HepG2 (cell line): Measurements from ENCODE around the gene SHC1. TPM values are rescaled to one million over a fixed set of nuclear protein-coding genes. Genes with fewer than 3 reads are reported as not detected.

Experiments
- ARNT2 ChIP-seq: sonication (generic); formaldehyde crosslinking; IDR thresholded peaks from 2 replicates; pipeline ENCODE4 v1.8.0; 2022; ENCODE audit warnings: mild to moderate bottlenecking, low read depth, missing genetic modification reagents, moderate library complexity
- CENPT ChIP-seq: sonication (generic); formaldehyde crosslinking; IDR thresholded peaks from 2 replicates; pipeline ENCODE4 v1.8.0; 2022; ENCODE audit warnings: low read depth, mild to moderate bottlenecking, moderate library complexity, missing genetic modification reagents
- GMEB2 ChIP-seq: IDR thresholded peaks from 2 replicates; pipeline ENCODE4 v1.6.1; 2016; ENCODE audit warnings: missing biosample characterization, missing genetic modification reagents, low read depth
- HNRNPK ChIP-seq: fragments of 200-400 bp; formaldehyde crosslinking; IDR thresholded peaks from 2 replicates; pipeline ENCODE4 v1.6.1; 2018; ENCODE audit warnings: low read length, low read depth, moderate library complexity, mild to moderate bottlenecking; ENCODE audit not compliant: poor library complexity, severe bottlenecking
- MAF1 ChIP-seq: sonication (generic); formaldehyde crosslinking; IDR thresholded peaks from 2 replicates; pipeline ENCODE4 v1.5.0; 2020; ENCODE audit warnings: missing genetic modification reagents, borderline replicate concordance
- NFKBIZ ChIP-seq: IDR thresholded peaks from 2 replicates; pipeline ENCODE4 v1.6.1; 2018; ENCODE audit warnings: missing genetic modification reagents, missing compliant biosample characterization
- SATB2 ChIP-seq: sonication (generic); formaldehyde crosslinking; IDR thresholded peaks from 2 replicates; pipeline ENCODE4 v1.5.0; 2020; ENCODE audit warnings: missing genetic modification reagents
- ZBTB42 ChIP-seq: sonication (generic); formaldehyde crosslinking; IDR thresholded peaks from 2 replicates; pipeline ENCODE4 v1.5.0; 2020; ENCODE audit warnings: mild to moderate bottlenecking, missing genetic modification reagents
- ZBTB8A ChIP-seq: sonication (generic); formaldehyde crosslinking; IDR thresholded peaks from 2 replicates; pipeline ENCODE4 v1.4.0; 2020; ENCODE audit warnings: mild to moderate bottlenecking, low read depth, missing genetic modification reagents, borderline replicate concordance
- ZFP36L1 ChIP-seq: sonication (generic); formaldehyde crosslinking; IDR thresholded peaks from 2 replicates; pipeline ENCODE4 v1.8.0; 2022; ENCODE audit warnings: mild to moderate bottlenecking, missing genetic modification reagents, moderate library complexity
- ZNF281 ChIP-seq: sonication (generic); formaldehyde crosslinking; IDR thresholded peaks from 2 replicates; pipeline ENCODE4 v1.4.0; 2020; ENCODE audit warnings: missing genetic modification reagents, borderline replicate concordance
- ZNF318 ChIP-seq: sonication (generic); formaldehyde crosslinking; IDR thresholded peaks from 2 replicates; pipeline ENCODE4 v1.4.0; 2020; ENCODE audit warnings: mild to moderate bottlenecking, missing genetic modification reagents
- ZNF598 ChIP-seq: sonication (generic); formaldehyde crosslinking; IDR thresholded peaks from 2 replicates; pipeline ENCODE4 v1.5.1; 2020; ENCODE audit warnings: mild to moderate bottlenecking, missing genetic modification reagents, borderline replicate concordance
- ZSCAN5A ChIP-seq: sonication (generic); formaldehyde crosslinking; IDR thresholded peaks from 2 replicates; pipeline ENCODE4 v1.8.0; 2022; ENCODE audit warnings: mild to moderate bottlenecking, missing genetic modification reagents, borderline replicate concordance
- polyA plus RNA-seq, 8 experiments: library from polyadenylated mRNA; depleted of rRNA in 3 of 8; stranded (reverse) in 7 of 8; unstranded in 1 of 8; fragments of >200 nt; fragmentation: Illumina TruSeq in 4 of 8; extraction: Trizol in 4 of 8; gene quantifications; 2 replicates each; pipeline versions ENCODE4 v1.2.1 to v1.2.3, GENCODE V29; 2011 to 2016; ENCODE audit warnings: low read depth in 4 of 8, missing spikeins in 1 of 8, mixed read lengths in 1 of 8; ENCODE audit not compliant: insufficient read depth in 1 of 8
- total RNA-seq, 5 experiments: library from RNA; depleted of rRNA; stranded (reverse); fragments of >200 nt; fragmentation: Illumina TruSeq; extraction: Trizol; gene quantifications; 2 replicates each; pipeline ENCODE4 v1.2.3, GENCODE V29; 2016; ENCODE audit warnings: low read depth in 1 of 5

Gene SHC1
- total and polyA plus RNA-seq, 2 of the 13 experiments (the other 11 are each of a cell fraction or from before 2014, with no cell fraction given) = 52.0 to 137 TPM

- 0 out of 2 replicates have a peak, but pooled peaks have one; percentile 60 for TF ChIP-seq ZNF318 (CRISPR knock-in tag)
- TF ChIP-seq GMEB2 (CRISPR knock-in tag) = peak; percentile 55; the same call in 1 of the 2 replicates
- no peak for TF ChIP-seq HNRNPK
- TF ChIP-seq ZNF598 (CRISPR knock-in tag) = peak; percentile 78; the same call in 1 of the 2 replicates
- TF ChIP-seq ZBTB8A (CRISPR knock-in tag) = no peak
- no peak for TF ChIP-seq ZSCAN5A
- TF ChIP-seq ZBTB42 (CRISPR knock-in tag) = no peak
- TF ChIP-seq CENPT (CRISPR knock-in tag) = peak; percentile 82; the same call in 1 of the 2 replicates
- TF ChIP-seq SATB2 (CRISPR knock-in tag) = no peak
- TF ChIP-seq MAF1 (CRISPR knock-in tag) = 0 out of 2 replicates have a peak, but pooled peaks have one; percentile 14
- TF ChIP-seq ARNT2 = peak; percentile 93
- no peak; the same call in 1 of the 2 replicates for TF ChIP-seq ZNF281 (CRISPR knock-in tag)
- peak; percentile 97 for TF ChIP-seq ZFP36L1 (CRISPR knock-in tag)
- TF ChIP-seq NFKBIZ (CRISPR knock-in tag) = no peak
Measured at GRCh38 chr1:154974102-154974807, 3.7 kb upstream of the SHC1 start, which contains the start of gene CKS1B (continued).
